ENCODE measurements around the gene HOXC5.

GRCh38 chr12:54015018-54015931 is 17.6 kb upstream of the HOXC5 start:
- TF ChIP-seq, protein P1, sequence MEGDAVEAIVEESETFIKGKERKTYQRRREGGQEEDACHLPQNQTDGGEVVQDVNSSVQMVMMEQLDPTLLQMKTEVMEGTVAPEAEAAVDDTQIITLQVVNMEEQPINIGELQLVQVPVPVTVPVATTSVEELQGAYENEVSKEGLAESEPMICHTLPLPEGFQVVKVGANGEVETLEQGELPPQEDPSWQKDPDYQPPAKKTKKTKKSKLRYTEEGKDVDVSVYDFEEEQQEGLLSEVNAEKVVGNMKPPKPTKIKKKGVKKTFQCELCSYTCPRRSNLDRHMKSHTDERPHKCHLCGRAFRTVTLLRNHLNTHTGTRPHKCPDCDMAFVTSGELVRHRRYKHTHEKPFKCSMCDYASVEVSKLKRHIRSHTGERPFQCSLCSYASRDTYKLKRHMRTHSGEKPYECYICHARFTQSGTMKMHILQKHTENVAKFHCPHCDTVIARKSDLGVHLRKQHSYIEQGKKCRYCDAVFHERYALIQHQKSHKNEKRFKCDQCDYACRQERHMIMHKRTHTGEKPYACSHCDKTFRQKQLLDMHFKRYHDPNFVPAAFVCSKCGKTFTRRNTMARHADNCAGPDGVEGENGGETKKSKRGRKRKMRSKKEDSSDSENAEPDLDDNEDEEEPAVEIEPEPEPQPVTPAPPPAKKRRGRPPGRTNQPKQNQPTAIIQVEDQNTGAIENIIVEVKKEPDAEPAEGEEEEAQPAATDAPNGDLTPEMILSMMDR (IDR thresholded peaks at IDR 0.05) = no peak
- no peak for TF ChIP-seq POLR2A (IDR thresholded peaks at IDR 0.05)

All from lower leg skin (tissue), 3 donors.